KOPT-K1 (cell line): Measurements from ENCODE around the gene ACKR2.

Experiments
- H3K27ac ChIP-seq: fragments of 200-600 bp; sonication (generic); 2 replicates; pipeline ENCODE4 v1.5.1; 2016; ENCODE audit warnings: antibody characterized with exemption, mild to moderate bottlenecking, low read depth, low read length; ENCODE audit not compliant: poor library complexity, severe bottlenecking
- H3K36me3 ChIP-seq: fragments of 200-600 bp; sonication (generic); 2 replicates; pipeline ENCODE4 v1.5.1; 2017; ENCODE audit warnings: antibody characterized with exemption, mild to moderate bottlenecking, low read length, moderate library complexity; ENCODE audit not compliant: insufficient read depth
- H3K9me3 ChIP-seq: fragments of 200-600 bp; sonication (generic); 2 replicates; pipeline ENCODE4 v1.5.1; 2017; ENCODE audit warnings: antibody characterized with exemption, low read length, mild to moderate bottlenecking; ENCODE audit not compliant: insufficient read depth, poor library complexity, severe bottlenecking

Gene ACKR2

GRCh38 chr3:42853739-42854302 lies 44.6 kb downstream of the ACKR2 start:
- H3K9me3 ChIP-seq = no peaks in the 10 kb centered on the region
- no peaks in the 10 kb centered on the region for H3K36me3 ChIP-seq
- H3K27ac ChIP-seq = no peak overlapping the region

DNA sequence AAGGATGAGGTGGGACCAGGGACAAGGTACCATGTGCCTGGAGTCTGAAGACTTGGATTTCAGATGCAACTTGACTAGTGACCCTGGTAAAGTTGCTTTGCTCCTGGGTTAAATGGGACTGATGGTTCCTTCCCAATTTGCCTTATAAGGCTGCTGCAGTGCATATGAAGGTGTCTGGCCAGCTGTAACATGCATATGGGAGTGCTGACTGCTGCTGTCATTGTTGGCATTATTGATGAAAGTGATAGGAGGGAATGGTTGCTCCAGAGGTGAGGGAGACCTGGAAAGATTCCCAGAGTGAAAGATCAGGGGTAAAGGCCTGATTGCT lies 45.9 kb downstream of the ACKR2 start:
- H3K9me3 ChIP-seq = no peaks in the 10 kb centered on the region
- no peaks in the 10 kb centered on the region for H3K36me3 ChIP-seq
- no peak overlapping the region for H3K27ac ChIP-seq

GRCh38 chr3:42855547-42856380 lies 46.5 kb downstream of the ACKR2 start:
- Histone ChIP-seq H3K27ac (no peak overlapping the region), H3K36me3 (no peaks in the 10 kb centered on the region), H3K9me3 (no peaks in the 10 kb centered on the region)

DNA sequence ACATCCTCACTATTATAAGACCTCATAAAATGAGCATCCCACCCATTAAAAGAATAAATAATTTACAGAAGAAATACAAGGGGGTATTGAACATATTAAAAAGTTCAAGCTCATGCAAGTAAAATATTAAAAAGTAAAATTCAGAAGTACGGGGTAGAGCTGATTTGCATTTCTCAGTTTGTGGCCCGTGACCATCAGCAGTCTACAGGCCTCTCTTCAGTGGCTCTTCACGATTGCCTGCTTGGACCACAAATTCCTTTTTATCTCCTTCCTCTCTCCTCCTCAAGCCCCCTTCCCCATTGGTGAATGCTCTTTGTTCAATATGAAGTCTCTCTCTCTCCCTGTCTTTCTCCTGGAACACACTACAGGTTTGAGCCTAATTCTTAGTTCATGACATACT lies 47.3 kb downstream of the ACKR2 start:
- no peak overlapping the region for H3K27ac ChIP-seq
- no peaks in the 10 kb centered on the region for H3K9me3 ChIP-seq
- H3K36me3 ChIP-seq = no peaks in the 10 kb centered on the region

GRCh38 chr3:42864321-42864950 lies 55.2 kb downstream of the ACKR2 start:
- Histone ChIP-seq H3K27ac (no peak overlapping the region), H3K9me3 (no peaks in the 10 kb centered on the region), H3K36me3 (no peaks in the 10 kb centered on the region)

- H3K27ac ChIP-seq = no peak overlapping the region
- H3K9me3 ChIP-seq = no peaks in the 10 kb centered on the region
- no peaks in the 10 kb centered on the region for H3K36me3 ChIP-seq
Measured at GRCh38 chr3:42865256-42865655, 56.0 kb downstream of the ACKR2 start.

GRCh38 chr3:42867138-42867537 lies 57.9 kb downstream of the ACKR2 start:
- no peaks in the 10 kb centered on the region for H3K9me3 ChIP-seq
- no peaks in the 10 kb centered on the region for H3K36me3 ChIP-seq
- no peak overlapping the region for H3K27ac ChIP-seq

- H3K27ac ChIP-seq = no peak overlapping the region
- no peaks in the 10 kb centered on the region for H3K36me3 ChIP-seq
- no peaks in the 10 kb centered on the region for H3K9me3 ChIP-seq
Measured at GRCh38 chr3:42868841-42869240, 59.6 kb downstream of the ACKR2 start.

- Histone ChIP-seq H3K9me3 (no peaks in the 10 kb centered on the region), H3K36me3 (no peaks in the 10 kb centered on the region), H3K27ac (no peak overlapping the region)
Measured at GRCh38 chr3:42871592-42872196, 62.4 kb downstream of the ACKR2 start.

- no peak overlapping the region for H3K27ac ChIP-seq
- H3K9me3 ChIP-seq = no peaks in the 10 kb centered on the region
Measured at GRCh38 chr3:42872718-42873117, 63.5 kb downstream of the ACKR2 start.

DNA sequence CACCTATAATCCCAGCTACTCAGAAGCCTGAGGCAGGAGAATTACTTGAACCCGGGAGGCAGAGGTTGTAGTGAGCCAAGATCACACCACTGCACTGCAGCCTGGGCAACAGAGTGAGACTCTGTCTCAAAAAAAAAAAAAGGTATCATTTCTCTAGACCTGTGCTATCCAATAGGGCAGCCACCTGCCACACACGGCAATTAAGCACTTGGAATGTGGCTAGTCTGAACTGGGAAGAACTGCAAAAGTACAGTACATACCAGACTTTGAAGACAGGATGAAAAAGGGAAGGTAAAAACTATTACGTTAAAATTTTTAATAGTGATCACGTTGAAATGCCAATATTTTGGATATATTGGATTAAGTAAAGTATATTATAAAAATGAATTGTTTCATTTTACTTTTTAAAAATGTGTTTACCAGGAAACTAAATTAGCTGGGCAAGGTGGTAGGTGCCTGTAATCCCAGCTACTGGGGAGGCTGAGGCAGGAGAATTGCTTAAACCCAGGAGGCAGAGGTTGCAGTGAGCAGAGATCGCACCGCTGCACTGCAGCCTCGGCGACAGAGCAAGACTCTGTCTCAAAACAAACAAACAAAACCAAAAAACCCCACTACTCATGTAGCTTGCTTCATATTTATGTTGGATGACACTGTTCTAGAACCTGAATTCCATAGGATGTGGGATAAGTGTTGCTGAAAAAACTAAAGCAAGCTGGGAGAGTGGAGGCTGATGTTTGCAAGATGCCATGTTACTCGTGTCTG lies 64.2 kb downstream of the ACKR2 start:
- no peaks in the 10 kb centered on the region for H3K9me3 ChIP-seq
- H3K36me3 ChIP-seq = no peaks in the 10 kb centered on the region
- no peak overlapping the region for H3K27ac ChIP-seq

More at GRCh38 chr3:42872718-42873117, 63.5 kb downstream of the ACKR2 start:
- H3K36me3 ChIP-seq = no peaks in the 10 kb centered on the region

DNA sequence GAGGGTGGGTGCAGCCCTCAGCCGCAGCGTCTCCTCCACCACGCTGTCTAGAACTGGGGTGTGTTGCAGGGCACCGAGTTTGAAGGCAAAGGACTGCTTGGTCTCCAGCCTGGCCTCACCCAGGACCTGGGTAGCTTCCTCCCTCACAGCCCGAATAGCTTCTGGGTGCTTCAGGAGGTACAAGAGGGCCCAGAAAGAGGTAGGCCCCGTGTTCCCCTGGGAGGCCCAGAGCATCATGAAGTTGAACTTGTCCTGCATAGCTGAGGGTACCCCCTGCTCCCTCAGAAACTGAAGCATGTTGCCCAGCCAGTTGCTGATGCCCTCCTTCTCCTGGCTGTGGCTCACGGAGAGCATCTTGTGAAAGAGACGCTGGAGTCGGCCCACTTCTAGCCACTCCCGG lies 65.5 kb downstream of the ACKR2 start:
- Histone ChIP-seq H3K36me3 (no peaks in the 10 kb centered on the region), H3K27ac (no peak overlapping the region), H3K9me3 (no peaks in the 10 kb centered on the region)

GRCh38 chr3:42875325-42876151 lies 66.3 kb downstream of the ACKR2 start, which contains the start of gene CYP8B1:
Gene CYP8B1 (minus strand): TSS chr3:42875879. CDS start chr3:42875816, 63 bp downstream.
- Histone ChIP-seq H3K27ac (no peak within 1 kb of the TSS), H3K36me3 (no peaks in the 10 kb centered on the region), H3K9me3 (no peaks in the 10 kb centered on the region)

- no peaks in the 10 kb centered on the region for H3K9me3 ChIP-seq
- no peak overlapping the region for H3K27ac ChIP-seq
- no peaks in the 10 kb centered on the region for H3K36me3 ChIP-seq
Measured at GRCh38 chr3:42876401-42876800, 67.2 kb downstream of the ACKR2 start.
